ENCODE measurements around the gene CSRNP3.

The CSRNP3 gene

DNA sequence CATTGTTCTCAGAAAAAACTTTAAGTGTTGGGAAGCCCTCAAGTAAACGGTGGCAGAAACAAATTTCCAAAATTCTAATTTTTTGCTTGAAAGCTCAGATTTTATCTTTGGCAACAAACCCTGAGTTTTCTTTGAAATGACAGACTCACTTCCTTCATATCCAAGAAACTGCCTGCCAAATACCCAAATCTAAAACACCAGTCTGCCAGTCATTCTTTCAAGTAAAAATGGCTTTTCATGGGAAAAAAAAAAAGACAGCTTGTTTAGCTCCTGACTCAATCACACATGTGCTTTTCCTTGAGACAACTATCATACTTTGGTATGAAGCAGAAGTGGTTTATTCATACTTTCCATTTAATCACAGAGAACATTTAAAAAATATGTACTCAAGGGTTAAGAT is 40.6 kb upstream of the CSRNP3 start:
- TF ChIP-seq YY1 (IDR thresholded peaks at IDR 0.05; ENCODE audit: low read depth) = no peak
- TF ChIP-seq FOXM1 (IDR thresholded peaks at IDR 0.05; ENCODE audit: borderline replicate concordance, low read depth) = no peak
- TF ChIP-seq NFIC (IDR thresholded peaks at IDR 0.05) = no peak
- TF ChIP-seq, protein P1, sequence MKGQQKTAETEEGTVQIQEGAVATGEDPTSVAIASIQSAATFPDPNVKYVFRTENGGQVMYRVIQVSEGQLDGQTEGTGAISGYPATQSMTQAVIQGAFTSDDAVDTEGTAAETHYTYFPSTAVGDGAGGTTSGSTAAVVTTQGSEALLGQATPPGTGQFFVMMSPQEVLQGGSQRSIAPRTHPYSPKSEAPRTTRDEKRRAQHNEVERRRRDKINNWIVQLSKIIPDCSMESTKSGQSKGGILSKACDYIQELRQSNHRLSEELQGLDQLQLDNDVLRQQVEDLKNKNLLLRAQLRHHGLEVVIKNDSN (IDR thresholded peaks at IDR 0.05) = no peak
- no peak for TF ChIP-seq ZBTB7A (IDR thresholded peaks at IDR 0.05; ENCODE audit: low read depth)
- no peak for TF ChIP-seq EGR1 (IDR thresholded peaks at IDR 0.05)
- TF ChIP-seq, protein P2, sequence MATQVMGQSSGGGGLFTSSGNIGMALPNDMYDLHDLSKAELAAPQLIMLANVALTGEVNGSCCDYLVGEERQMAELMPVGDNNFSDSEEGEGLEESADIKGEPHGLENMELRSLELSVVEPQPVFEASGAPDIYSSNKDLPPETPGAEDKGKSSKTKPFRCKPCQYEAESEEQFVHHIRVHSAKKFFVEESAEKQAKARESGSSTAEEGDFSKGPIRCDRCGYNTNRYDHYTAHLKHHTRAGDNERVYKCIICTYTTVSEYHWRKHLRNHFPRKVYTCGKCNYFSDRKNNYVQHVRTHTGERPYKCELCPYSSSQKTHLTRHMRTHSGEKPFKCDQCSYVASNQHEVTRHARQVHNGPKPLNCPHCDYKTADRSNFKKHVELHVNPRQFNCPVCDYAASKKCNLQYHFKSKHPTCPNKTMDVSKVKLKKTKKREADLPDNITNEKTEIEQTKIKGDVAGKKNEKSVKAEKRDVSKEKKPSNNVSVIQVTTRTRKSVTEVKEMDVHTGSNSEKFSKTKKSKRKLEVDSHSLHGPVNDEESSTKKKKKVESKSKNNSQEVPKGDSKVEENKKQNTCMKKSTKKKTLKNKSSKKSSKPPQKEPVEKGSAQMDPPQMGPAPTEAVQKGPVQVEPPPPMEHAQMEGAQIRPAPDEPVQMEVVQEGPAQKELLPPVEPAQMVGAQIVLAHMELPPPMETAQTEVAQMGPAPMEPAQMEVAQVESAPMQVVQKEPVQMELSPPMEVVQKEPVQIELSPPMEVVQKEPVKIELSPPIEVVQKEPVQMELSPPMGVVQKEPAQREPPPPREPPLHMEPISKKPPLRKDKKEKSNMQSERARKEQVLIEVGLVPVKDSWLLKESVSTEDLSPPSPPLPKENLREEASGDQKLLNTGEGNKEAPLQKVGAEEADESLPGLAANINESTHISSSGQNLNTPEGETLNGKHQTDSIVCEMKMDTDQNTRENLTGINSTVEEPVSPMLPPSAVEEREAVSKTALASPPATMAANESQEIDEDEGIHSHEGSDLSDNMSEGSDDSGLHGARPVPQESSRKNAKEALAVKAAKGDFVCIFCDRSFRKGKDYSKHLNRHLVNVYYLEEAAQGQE (IDR thresholded peaks at IDR 0.05; ENCODE audit: low read depth) = no peak
- no peak for TF ChIP-seq TCF12 (IDR thresholded peaks at IDR 0.05; ENCODE audit: low read depth)
- TF ChIP-seq, protein P3, sequence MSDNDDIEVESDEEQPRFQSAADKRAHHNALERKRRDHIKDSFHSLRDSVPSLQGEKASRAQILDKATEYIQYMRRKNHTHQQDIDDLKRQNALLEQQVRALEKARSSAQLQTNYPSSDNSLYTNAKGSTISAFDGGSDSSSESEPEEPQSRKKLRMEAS (IDR thresholded peaks at IDR 0.05) = no peak
- no peak for TF ChIP-seq CEBPB (IDR thresholded peaks at IDR 0.05)
- no peak for TF ChIP-seq TEAD4 (IDR thresholded peaks at IDR 0.05)
- TF ChIP-seq CREB1 (IDR thresholded peaks at IDR 0.05; ENCODE audit: low read depth) = no peak
- no peak for TF ChIP-seq TAF1 (IDR thresholded peaks at IDR 0.05; ENCODE audit: low read depth)
- TF ChIP-seq EP300 (IDR thresholded peaks at IDR 0.05; ENCODE audit: borderline replicate concordance) = no peak

DNA sequence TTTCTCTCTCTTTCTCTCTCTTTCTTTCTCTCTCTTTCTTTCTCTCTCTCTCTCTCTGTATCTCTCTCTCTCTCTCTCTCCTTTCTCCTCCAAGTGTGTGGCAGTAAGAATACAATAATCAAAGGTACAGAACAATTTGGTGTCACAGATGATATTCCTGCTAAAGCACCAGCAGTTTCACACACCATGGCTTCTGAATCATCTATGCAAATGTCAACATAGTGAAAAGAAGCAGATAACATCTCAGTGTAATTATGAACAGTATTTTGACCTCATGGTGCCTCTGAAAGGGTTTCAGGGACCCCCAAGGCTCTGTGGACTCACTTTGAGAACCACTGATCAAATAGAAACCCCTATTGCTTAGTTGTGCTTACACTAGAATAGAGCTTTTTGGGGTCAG is 38.5 kb upstream of the CSRNP3 start:
- TF ChIP-seq, protein P2 (IDR thresholded peaks at IDR 0.05; ENCODE audit: low read depth) = no peak
- TF ChIP-seq NFIC (IDR thresholded peaks at IDR 0.05) = no peak
- no peak for TF ChIP-seq EGR1 (IDR thresholded peaks at IDR 0.05)
- TF ChIP-seq TCF12 (IDR thresholded peaks at IDR 0.05; ENCODE audit: low read depth) = no peak
- no peak for TF ChIP-seq YY1 (IDR thresholded peaks at IDR 0.05; ENCODE audit: low read depth)
- TF ChIP-seq FOXM1 (IDR thresholded peaks at IDR 0.05; ENCODE audit: borderline replicate concordance, low read depth) = no peak
- TF ChIP-seq, protein P1 (IDR thresholded peaks at IDR 0.05) = no peak
- no peak for TF ChIP-seq EP300 (IDR thresholded peaks at IDR 0.05; ENCODE audit: borderline replicate concordance)
- no peak for TF ChIP-seq CREB1 (IDR thresholded peaks at IDR 0.05; ENCODE audit: low read depth)
- TF ChIP-seq TEAD4 (IDR thresholded peaks at IDR 0.05) = no peak
- TF ChIP-seq ZBTB7A (IDR thresholded peaks at IDR 0.05; ENCODE audit: low read depth) = no peak

DNA sequence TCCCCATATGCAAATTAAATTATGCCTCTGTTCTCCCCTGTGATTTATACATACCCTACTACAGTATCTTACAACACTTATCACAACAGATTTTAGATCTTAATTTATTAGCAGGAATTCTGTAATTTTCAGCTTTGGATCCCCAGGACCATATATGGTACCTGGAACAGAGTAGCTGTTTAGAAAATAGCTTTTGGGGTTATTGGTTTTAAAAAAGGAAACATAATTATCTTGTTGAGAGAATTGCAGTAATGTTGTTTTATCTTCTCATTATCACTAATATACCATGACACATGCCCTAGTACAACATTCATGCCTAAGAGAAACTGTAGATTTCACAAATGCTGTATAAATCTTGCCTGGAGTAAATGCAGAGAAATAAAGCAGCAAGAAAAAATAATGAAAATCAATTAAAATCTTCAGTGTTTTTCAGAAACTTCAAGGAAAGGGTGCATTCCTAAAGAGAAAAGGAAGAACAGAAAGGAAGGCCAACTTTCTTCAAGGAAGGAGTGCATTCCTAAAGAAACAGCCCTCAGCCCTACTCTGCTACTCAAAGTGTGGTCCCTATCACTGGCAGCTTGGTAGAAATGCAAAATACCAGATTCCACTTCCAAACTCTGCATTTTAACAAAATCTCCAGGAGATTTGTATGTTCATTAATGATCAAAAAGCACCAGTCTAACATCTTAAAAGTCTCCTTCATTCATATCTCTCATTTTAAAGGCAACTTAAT is 37.1 kb upstream of the CSRNP3 start:
- TF ChIP-seq TAF1 (IDR thresholded peaks at IDR 0.05; ENCODE audit: low read depth) = no peak
- TF ChIP-seq FOXM1 (IDR thresholded peaks at IDR 0.05; ENCODE audit: borderline replicate concordance, low read depth) = no peak
- TF ChIP-seq TCF12 (IDR thresholded peaks at IDR 0.05; ENCODE audit: low read depth) = no peak
- no peak for TF ChIP-seq EGR1 (IDR thresholded peaks at IDR 0.05)
- no peak for TF ChIP-seq NFIC (IDR thresholded peaks at IDR 0.05)
- TF ChIP-seq, protein P1 (IDR thresholded peaks at IDR 0.05) = no peak
- TF ChIP-seq, protein P3 (IDR thresholded peaks at IDR 0.05) = no peak
- no peak for TF ChIP-seq ZBTB7A (IDR thresholded peaks at IDR 0.05; ENCODE audit: low read depth)
- no peak for TF ChIP-seq CREB1 (IDR thresholded peaks at IDR 0.05; ENCODE audit: low read depth)
- TF ChIP-seq EP300 (IDR thresholded peaks at IDR 0.05; ENCODE audit: borderline replicate concordance) = no peak
- TF ChIP-seq CEBPB (IDR thresholded peaks at IDR 0.05) = no peak
- no peak for TF ChIP-seq YY1 (IDR thresholded peaks at IDR 0.05; ENCODE audit: low read depth)
- TF ChIP-seq, protein P2 (IDR thresholded peaks at IDR 0.05; ENCODE audit: low read depth) = no peak
- no peak for TF ChIP-seq RAD21 (IDR thresholded peaks at IDR 0.05; ENCODE audit: low read depth)
- TF ChIP-seq TEAD4 (IDR thresholded peaks at IDR 0.05) = no peak
